SK-MEL-5 (cell line): ENCODE data around the gene HNRNPF. TPM values are rescaled to one million over a fixed set of nuclear protein-coding genes. Genes with fewer than 3 reads are reported as not detected.
A peak's percentile ranks its signal among the peaks of the same experiment; 100 is the strongest.
"Not testable (repeated sequence)": the region's sequence is repeated elsewhere in the genome, so short reads cannot be mapped to it uniquely, and the experiment has no call there.

Experiments used
- DNase-seq: peaks from one replicate; pipeline ENCODE4 v3.0.0-alpha.2; 2016; ENCODE audit warnings: low read depth, low spot score
- in situ Hi-C: cut with HindIII; loops from 2 replicates; pipeline ENCODE4 v1.10.0; 2016; ENCODE audit warnings: low sequenced_read_pairs, high pct_unique_total_duplicates, low pct_unique_long_range_greater_than_20kb
- small RNA-seq, 2 experiments: library from RNA; depleted of rRNA; stranded (forward); fragments of <200 nt; gene quantifications; one replicate each; pipeline ENCODE3, GENCODE V24; 2014
- total RNA-seq: library from RNA; depleted of rRNA; stranded (reverse); fragments of >200 nt; shearing (Covaris generic); gene quantifications from 2 replicates; pipeline ENCODE4 v1.2.3, GENCODE V29; 2014; rRNA removed

The HNRNPF gene
- total RNA-seq, 1 experiment from 2014 or later: 297 TPM

DNA sequence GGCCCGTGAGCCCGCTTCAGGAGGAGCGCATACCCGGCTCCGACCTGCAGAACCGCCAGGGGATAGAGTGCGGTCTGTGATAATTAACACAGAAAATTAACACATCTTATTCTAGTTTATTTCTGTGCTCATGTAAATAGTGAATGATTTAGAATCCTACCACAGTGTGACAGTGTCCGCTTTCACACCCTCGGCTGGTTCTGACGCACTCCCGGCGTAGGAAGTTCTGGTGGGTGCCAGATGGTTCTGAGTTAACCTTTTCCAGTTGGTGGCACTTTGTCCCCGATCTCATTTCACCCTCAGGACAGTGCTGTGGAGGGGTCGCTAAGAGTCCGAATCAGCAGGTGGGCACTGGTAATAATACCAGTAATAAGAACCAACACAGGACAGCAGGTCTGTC, 65.9 kb downstream of the HNRNPF start:
- DNase-seq: no peak
- in situ Hi-C loops: no loop called here

DNA sequence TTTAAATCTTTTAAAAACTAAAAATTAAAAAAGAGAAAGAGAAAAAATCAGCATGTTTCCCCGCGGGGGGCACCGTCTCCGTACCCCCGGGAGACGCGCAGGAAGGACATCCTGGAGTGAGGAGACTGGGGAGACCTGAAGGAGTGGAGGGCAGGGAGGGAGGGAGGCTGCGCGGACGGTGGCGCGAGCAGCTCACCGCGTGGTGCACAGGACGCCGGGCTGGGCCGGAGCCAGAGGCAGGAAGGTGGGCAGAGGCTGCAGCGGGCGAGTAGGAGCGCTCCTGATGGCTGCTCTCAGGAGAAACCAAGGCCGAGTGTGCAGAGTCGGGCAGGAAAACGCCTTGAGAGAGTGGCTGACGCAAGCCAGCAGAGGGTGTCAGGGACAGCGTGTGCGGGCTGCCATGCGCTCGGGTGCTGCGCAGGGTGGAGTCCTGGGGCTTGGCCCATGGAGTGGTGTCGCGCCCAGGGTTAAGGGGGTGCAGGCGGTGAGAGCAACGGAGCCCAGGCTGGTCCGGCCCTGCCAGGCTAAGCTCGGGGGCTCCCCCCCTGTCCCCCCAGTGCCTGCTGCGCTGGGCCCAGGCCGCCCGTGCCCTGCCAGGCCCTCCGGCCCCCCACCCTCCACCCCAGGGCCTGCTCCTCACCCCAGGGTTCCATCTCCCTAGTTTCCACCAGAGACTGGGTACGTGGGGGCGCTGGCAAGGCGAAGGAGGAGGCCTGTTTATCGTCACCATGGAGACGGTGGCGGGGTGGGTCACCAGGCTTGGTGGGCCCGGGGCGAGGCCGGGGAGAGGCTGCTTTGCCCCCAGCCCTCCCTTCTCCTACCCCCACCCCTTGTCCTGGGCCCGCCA, 66.5 kb downstream of the HNRNPF start:
- in situ Hi-C loops: no loop called here
- DNase-seq: no peak

DNA sequence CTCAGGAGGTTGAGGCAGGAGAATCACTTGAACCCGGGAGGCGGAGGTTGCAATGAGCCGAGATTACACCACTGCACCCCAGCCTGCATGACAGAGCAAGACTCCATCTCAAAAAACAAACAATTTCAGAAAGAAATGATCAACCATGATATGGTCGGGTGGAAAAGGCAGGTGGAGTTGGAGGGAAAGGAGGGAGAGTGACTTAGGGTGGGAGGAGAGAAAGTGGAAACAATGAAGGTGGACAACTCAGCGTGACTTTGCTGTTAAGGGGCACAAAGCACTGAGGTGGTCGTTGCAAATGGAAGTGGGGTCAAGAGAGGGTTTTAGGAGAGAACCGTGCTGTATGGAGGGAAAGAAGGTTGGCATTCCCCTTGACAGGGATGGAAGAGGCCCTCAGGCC, 67.5 kb downstream of the HNRNPF start:
- in situ Hi-C loops: no loop called here

DNA sequence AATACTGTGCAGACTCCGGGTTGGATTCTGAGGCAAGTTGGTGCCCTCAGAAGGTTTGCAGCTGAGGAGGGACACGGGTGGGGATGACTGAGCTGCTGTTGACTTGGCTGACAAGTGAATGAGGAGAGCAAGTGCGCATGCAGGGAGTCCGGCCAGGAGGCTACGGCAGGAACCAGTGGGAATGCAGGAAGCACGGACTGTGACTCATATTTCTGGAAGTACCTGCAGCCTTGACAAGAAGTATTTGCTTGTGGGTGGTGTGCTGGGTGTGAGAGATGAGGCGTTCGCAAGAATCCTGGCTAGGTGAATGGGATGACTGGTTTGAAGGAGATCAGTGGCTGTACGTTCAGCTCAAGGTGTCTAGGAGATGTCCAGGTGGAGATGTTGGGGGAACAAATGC, 68.4 kb downstream of the HNRNPF start:
- DNase-seq: no peak
- in situ Hi-C loops: no loop called here

More for the DNA sequence above, 67.5 kb downstream of the HNRNPF start:
- no peak for DNase-seq

DNA sequence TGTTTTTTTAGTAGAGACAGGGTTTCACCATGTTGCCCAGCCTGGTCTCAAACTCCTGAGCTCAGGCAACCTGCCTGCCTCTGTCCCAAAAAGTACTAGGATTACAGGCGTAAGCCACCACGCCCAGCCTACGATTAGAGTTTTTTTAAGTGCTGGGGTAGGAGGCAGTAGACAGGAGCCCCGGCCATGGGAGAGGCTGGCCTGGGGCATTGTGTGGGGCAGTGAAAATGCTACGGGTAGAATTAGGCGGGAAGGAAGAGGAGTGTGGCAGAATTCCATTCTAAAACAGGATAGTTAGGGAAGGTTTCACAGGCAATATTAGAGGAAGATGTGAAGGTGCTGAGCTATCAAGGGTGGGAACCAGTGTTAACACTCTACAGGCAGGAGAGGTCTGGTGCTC, 68.9 kb downstream of the HNRNPF start:
- no peak for DNase-seq
- in situ Hi-C loops: no loop called here

DNA sequence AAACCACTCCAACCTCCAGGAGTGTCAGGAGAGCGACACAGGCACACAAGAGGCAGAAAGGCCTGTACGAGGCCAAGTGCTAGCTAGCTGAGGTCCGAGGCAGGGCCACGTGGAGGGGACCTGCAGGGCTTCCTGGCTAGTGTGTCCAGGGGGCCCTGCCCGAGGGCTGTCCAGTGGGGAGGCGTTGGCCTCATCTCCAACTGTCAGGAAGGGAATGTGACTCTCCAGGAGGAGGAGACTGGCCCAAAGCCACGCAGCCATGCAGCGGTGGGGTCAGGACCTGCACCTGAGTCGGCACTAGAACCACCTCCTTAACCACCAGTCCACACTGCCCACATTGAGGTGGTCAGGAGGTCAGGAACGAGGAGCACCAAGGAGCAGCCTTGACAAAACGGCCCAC, 69.8 kb downstream of the HNRNPF start:
- no peak for DNase-seq
- in situ Hi-C loops: no loop called here

DNA sequence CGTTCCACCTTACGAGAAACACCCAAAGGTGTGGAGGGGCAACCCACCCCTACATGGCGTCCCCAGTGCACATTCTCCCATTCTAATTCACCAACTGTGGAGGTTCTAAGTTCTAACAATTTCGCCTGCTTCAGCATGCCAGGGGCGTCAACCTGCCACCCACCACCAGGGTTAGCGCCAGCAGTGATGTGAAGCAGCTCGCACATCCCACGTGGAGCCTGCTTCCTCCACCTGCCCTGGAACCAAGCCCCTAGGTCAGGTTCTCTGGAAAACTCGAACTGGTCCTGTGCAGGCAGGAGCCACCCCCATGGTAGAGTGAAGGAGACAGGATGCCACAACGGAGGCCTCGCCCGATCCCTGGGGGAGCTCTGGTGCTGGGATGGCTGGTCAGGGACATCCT, 70.9 kb downstream of the HNRNPF start:
- in situ Hi-C loops: no loop called here
- DNase-seq: no peak

DNA sequence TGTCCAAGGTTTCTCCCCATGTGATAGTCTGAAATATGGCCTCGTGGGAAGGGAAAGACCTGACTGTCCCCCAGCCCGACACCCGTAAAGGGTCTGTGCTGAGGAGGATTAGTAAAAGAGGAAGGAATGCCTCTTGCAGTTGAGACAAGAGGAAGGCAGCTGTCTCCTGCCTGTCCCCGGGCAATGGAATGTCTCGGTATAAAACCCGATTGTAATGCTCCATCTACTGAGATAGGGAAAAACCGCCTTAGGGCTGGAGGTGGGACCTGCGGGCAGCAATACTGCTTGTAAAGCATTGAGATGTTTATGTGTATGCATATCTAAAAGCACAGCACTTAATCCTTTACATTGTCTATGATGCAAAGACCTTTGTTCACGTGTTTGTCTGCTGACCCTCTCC, 71.5 kb downstream of the HNRNPF start:
- DNase-seq, in situ Hi-C loops: not testable (repeated sequence)

DNA sequence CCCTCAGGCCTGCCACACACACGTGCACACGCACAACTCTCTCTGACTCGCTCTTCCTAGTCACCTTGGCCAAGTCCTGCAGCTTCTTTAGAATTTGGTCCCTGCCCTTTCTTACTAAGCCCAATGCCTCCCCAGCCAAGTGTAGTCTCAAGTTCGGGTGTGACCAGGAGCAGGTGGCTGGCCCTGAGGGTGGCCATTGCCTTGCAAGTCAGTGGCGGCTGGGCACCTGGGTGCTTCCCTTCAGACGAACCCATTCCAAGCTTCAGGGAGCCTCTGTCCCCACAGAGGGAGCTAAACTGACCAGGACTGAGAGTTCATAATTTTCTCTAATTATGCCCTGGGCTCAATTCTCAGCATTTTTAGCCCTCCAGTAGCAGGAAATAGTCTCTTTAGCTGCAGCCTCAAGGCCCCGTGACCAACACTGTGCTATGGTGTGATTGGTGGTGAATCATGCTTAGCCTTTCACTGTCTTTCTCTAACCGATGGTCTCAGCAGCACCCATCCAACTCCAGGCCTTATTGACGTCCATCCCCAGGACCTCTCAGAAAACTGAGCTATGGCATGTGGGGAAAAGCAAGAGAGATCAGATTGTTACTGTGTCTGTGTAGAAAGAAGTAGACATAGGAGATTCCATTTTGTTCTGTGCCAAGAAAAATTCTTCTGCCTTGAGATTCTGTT, 72.2 kb downstream of the HNRNPF start:
- in situ Hi-C loops: no loop called here
- DNase-seq: peak; percentile 2

DNA sequence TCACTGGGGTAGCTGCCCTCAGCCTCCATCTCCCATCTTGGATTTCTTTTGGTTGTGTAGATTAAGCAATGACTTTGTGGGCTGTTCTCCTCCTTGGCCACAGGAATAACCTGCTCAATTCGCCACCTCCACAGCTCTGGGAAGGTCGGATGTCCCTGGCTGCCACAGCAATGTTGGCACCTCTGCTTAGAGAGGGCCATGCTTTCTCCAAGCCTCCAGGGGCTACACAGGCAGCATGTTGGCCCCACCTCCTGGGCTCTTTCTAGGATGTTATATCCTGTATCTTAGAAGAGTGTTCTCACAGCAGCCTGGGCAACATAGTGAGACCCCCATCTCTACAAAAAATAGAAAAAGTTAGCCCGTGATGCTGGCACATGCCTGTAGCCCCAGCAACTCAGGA, 72.9 kb downstream of the HNRNPF start:
- no peak for DNase-seq
- in situ Hi-C loops: no loop called here

Small RNA genes within 50 kb of the gene (small RNA-seq; reads per million reads assigned to genes)
- gene RNU6ATAC11P (0 reads per million in 2 experiments), gene RNU7-193P (0 to 0.19 reads per million in 2 experiments), gene SNORD3J (0.08 to 0.19 reads per million in 2 experiments)

Other genes starting within 250 kb of the HNRNPF start
- gene RASGEF1A, start 142.1 kb downstream of the HNRNPF start, total RNA-seq: 4.2 and 4.4 TPM in 2 replicates
- gene FXYD4, start 37.5 kb downstream of the HNRNPF start, total RNA-seq: not detected in 2 replicates
- gene ZNF487, start 27.9 kb upstream of the HNRNPF start, total RNA-seq: 1.7 and 2.9 TPM in 2 replicates
- gene ZNF239, start 165.4 kb upstream of the HNRNPF start, total RNA-seq: 1.8 and 2.1 TPM in 2 replicates
- 2.4 and 3.9 TPM in 2 replicates for gene ZNF485, start 197.3 kb upstream of the HNRNPF start, total RNA-seq
- 25.4 and 32.9 TPM in 2 replicates for gene ZNF32, start 239.7 kb upstream of the HNRNPF start, total RNA-seq